ENCODE measurements around the gene C6orf62.
"Not testable (repeated sequence)": the region's sequence is repeated elsewhere in the genome, so short reads cannot be mapped to it uniquely, and the experiment has no call there.

Gene C6orf62

DNA sequence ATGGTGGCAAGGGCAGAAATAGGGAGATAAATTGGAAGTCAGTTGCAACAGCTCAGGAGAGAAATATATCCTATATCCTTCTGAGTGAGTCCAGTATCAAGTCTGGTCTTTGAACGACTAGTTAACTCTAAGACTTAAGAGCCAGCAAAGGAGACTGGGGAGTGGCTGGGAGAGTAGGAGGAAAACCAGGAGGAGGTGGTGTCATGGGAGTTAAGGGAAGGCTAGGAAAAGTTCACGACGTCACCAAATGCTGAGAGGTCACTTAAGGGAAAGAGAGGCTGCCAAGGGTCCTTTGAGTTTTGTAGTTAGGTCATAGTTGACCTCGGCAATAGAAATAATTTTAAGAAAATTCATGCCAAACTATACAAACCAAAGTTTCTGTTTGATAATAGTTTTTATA lies 27.0 kb downstream of the C6orf62 start:
- no peak for TF ChIP-seq POLR2AphosphoS5 (IDR thresholded peaks at IDR 0.05; ENCODE audit: low read depth, low read length)
- TF ChIP-seq POLR2A (IDR thresholded peaks at IDR 0.05; ENCODE audit: low read depth, low read length), result no peak
- no peak for TF ChIP-seq TAF1 (IDR thresholded peaks at IDR 0.05; ENCODE audit: borderline replicate concordance, low read depth, low read length)
- FAIRE-seq, result no peak

GRCh38 chr6:24691550-24691949 lies 27.4 kb downstream of the C6orf62 start:
- TF ChIP-seq POLR2AphosphoS5 (IDR thresholded peaks at IDR 0.05; ENCODE audit: low read depth, low read length) (no peak), TAF1 (IDR thresholded peaks at IDR 0.05; ENCODE audit: borderline replicate concordance, low read depth, low read length) (no peak), POLR2A (IDR thresholded peaks at IDR 0.05; ENCODE audit: low read depth, low read length) (no peak)
- DNase-seq (ENCODE audit: insufficient read length), result no peak
- no peak for FAIRE-seq

More for the DNA sequence above, 27.0 kb downstream of the C6orf62 start:
- no peak for DNase-seq (ENCODE audit: insufficient read length)

DNA sequence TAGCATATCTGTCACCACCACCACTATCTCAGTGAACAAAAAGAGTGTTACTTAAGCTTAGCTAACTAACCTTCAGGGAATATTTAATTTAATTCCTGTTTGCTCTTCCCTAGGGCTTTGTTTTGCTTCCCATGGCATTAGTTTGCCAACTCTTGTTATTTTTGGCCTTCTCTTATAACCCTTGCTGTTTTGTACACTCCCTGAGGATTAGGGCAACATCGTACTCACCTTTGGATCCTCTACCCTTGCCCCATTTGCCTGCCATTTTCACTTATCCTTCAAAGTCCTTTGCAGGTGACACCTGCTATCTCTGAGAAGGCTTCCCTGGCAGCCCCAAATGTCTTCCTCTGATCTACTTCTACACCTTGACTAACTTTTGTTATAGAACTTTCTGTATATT lies 28.4 kb downstream of the C6orf62 start:
- no peak for DNase-seq (ENCODE audit: insufficient read length)
- no peak for FAIRE-seq
- TF ChIP-seq POLR2AphosphoS5 (IDR thresholded peaks at IDR 0.05; ENCODE audit: low read depth, low read length), result no peak
- no peak for TF ChIP-seq POLR2A (IDR thresholded peaks at IDR 0.05; ENCODE audit: low read depth, low read length)

DNA sequence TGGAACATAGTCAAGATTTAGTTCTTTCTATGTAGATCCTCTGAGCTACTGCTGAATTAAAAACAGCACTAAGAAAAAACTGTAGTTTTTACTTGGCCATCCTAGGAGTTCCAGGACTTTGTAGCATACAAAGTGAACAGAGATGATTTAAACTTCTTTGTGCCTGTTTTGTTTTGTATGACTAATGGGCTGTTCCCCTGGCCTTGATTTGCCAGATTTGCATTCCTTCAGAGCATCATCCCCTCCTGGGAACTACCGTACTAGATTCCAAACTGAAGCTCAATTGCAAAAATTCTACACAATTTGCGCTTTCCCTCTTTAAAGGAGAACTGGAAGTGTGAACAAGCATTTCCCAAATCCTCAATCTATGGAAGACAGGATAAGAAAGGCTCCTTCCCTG lies 29.0 kb downstream of the C6orf62 start:
- no peak for TF ChIP-seq POLR2A (IDR thresholded peaks at IDR 0.05; ENCODE audit: low read depth, low read length)
- no peak for TF ChIP-seq POLR2AphosphoS5 (IDR thresholded peaks at IDR 0.05; ENCODE audit: low read depth, low read length)
- TF ChIP-seq TAF1 (IDR thresholded peaks at IDR 0.05; ENCODE audit: borderline replicate concordance, low read depth, low read length), result no peak
- FAIRE-seq, result no peak
- DNase-seq (ENCODE audit: insufficient read length), result no peak

DNA sequence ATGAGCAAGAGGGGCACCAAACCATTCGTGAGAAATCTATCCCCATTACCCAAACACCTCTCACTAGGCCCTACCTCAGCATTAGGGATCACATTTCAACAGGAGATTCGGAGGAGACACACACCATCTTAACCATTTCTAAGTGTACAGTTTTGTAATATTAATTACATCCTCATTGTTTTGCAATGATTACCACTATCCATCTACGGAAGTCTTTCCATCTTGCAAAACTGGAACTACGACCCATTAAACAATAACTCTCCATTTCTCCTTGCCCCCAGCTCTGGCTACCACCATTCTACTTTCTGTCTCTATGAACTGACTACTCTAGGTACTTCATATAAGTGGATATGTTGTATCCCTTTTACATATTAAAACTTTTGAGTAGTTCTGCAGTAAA lies 32.0 kb downstream of the C6orf62 start:
- no peak for DNase-seq (ENCODE audit: insufficient read length)
- TF ChIP-seq POLR2AphosphoS5 (IDR thresholded peaks at IDR 0.05; ENCODE audit: low read depth, low read length), result no peak
- no peak for TF ChIP-seq POLR2A (IDR thresholded peaks at IDR 0.05; ENCODE audit: low read depth, low read length)
- TF ChIP-seq TAF1 (IDR thresholded peaks at IDR 0.05; ENCODE audit: borderline replicate concordance, low read depth, low read length), result no peak
- no peak for FAIRE-seq

GRCh38 chr6:24686408-24686807 lies 32.5 kb downstream of the C6orf62 start:
- no peak for TF ChIP-seq POLR2AphosphoS5 (IDR thresholded peaks at IDR 0.05; ENCODE audit: low read depth, low read length)
- no peak for TF ChIP-seq POLR2A (IDR thresholded peaks at IDR 0.05; ENCODE audit: low read depth, low read length)
- no peak for TF ChIP-seq TAF1 (IDR thresholded peaks at IDR 0.05; ENCODE audit: borderline replicate concordance, low read depth, low read length)
- DNase-seq (ENCODE audit: insufficient read length), result no peak
- no peak for FAIRE-seq

DNA sequence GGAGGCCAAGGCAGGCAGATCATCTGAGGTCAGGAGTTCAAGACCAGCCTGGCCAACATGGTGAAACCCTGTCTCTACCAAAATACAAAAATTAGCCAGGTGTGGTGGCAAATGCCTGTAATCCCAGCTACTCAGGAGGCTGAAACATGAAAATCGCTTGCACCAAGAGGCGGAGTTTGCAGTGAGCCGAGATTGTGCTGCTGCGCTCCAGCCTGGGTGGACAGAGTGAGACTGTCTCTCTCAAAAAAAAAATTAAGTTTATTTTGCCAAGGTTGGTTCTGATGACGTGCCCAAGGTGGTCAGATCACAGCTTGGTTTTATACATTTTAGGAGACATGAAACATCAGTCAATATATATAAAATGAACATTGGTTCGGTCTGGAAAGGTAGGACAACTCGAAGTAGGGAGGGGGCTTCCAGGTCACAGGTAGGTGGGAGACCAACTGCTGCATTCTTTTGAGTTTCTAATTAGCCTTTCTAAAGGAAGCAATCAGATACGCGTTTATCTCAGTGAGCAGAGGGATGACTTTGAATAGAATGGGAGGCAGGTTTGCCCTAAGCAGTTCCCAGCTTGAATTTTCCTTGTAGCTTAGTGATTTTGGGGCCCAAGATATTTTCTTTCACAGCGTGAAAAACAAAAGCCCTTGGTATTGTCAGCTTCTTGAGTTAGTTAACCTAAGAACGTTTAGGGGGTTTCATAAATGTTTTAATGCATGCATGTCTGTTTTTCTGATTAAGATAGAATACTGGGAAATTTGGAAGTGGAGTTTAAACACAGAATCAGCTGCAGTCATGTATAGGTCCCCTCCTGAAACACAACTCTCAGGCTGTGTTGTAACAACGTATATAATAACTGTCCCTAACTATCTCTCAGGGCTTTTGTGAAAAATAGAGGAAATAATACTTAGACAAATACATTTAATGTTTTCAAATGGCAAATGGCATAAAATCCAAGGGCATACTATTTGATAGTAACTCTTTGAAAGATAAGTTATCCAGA lies 35.4 kb downstream of the C6orf62 start:
- FAIRE-seq, result no peak
- TF ChIP-seq TAF1 (IDR thresholded peaks at IDR 0.05; ENCODE audit: borderline replicate concordance, low read depth, low read length) (no peak), POLR2AphosphoS5 (IDR thresholded peaks at IDR 0.05; ENCODE audit: low read depth, low read length) (no peak), POLR2A (IDR thresholded peaks at IDR 0.05; ENCODE audit: low read depth, low read length) (no peak)
- DNase-seq (ENCODE audit: insufficient read length), result no peak

DNA sequence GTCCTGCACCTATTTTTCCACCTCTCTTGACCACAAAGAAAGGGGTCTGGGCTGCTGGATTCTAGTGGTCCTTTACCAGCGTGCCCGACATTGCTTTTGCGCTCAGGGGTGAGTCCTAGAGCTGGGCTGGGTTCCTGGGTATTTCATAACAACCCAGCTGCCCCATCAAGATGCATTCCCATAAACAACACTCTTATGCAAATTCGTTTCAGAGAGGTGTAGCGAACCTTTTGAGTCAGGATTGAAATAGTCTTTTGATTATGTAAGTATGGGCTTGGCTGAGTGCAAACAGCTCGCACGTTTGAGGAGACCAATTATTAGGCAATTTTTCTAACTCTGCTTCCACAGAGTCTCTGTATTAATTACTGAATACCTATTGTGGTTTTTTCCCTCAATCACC lies 38.4 kb downstream of the C6orf62 start:
- no peak for DNase-seq (ENCODE audit: insufficient read length)
- TF ChIP-seq POLR2AphosphoS5 (IDR thresholded peaks at IDR 0.05; ENCODE audit: low read depth, low read length) (no peak), TAF1 (IDR thresholded peaks at IDR 0.05; ENCODE audit: borderline replicate concordance, low read depth, low read length) (no peak), POLR2A (IDR thresholded peaks at IDR 0.05; ENCODE audit: low read depth, low read length) (no peak)
- no peak for FAIRE-seq

- not testable (repeated sequence) for FAIRE-seq; DNase-seq (ENCODE audit: insufficient read length)
These were observed 40.1 kb downstream of the C6orf62 start for GRCh38 chr6:24678792-24679352.

- FAIRE-seq (no peak), DNase-seq (ENCODE audit: insufficient read length) (no peak)
These were observed 45.3 kb downstream of the C6orf62 start for GRCh38 chr6:24673625-24674024.

GRCh38 chr6:24672620-24673182 lies 46.3 kb downstream of the C6orf62 start:
- TF ChIP-seq POLR2A (IDR thresholded peaks at IDR 0.05; ENCODE audit: low read depth, low read length) (no peak), POLR2AphosphoS5 (IDR thresholded peaks at IDR 0.05; ENCODE audit: low read depth, low read length) (no peak), TAF1 (IDR thresholded peaks at IDR 0.05; ENCODE audit: borderline replicate concordance, low read depth, low read length) (no peak)
- DNase-seq (ENCODE audit: insufficient read length) (no peak), FAIRE-seq (no peak)

More at GRCh38 chr6:24673625-24674024, 45.3 kb downstream of the C6orf62 start:
- TF ChIP-seq TAF1 (IDR thresholded peaks at IDR 0.05; ENCODE audit: borderline replicate concordance, low read depth, low read length) (no peak), POLR2A (IDR thresholded peaks at IDR 0.05; ENCODE audit: low read depth, low read length) (no peak), POLR2AphosphoS5 (IDR thresholded peaks at IDR 0.05; ENCODE audit: low read depth, low read length) (no peak)

GRCh38 chr6:24671077-24671476 lies 47.9 kb downstream of the C6orf62 start:
- FAIRE-seq; DNase-seq (ENCODE audit: insufficient read length): not testable (repeated sequence)

GRCh38 chr6:24670492-24670891 lies 48.5 kb downstream of the C6orf62 start:
- DNase-seq (ENCODE audit: insufficient read length); FAIRE-seq: not testable (repeated sequence)

All from GM12892 (cell line).